Upper lobe of left lung (tissue), 6 donors: ENCODE results near the gene EXTL2. TPM values are rescaled to one million over a fixed set of nuclear protein-coding genes. Genes with fewer than 3 reads are reported as not detected.

ENCODE experiments used
- ATAC-seq, 2 donors: fragments of 200-7000 bp; cut with Tn5 transposase; one replicate each; pipeline ENCODE4 v1.9.1; 2022; ENCODE audit warnings: mild to moderate bottlenecking in 2 of 2, moderate library complexity in 2 of 2; ENCODE audit not compliant: low FRiP score in 2 of 2
- DNase-seq, 2 donors: peaks; one replicate each; pipeline ENCODE4 v3.0.0-alpha.2; 2019 to 2020
- H3K27ac ChIP-seq, 4 donors: fragments of 200-600 bp; sonication (generic); one replicate each; pipeline ENCODE4 v1.5.1; 2016 to 2019
- H3K27me3 ChIP-seq, 4 donors: fragments of 200-600 bp; sonication (generic); one replicate each; pipeline ENCODE4 v1.5.1; 2017 to 2019
- H3K36me3 ChIP-seq, 4 donors: fragments of 200-600 bp; sonication (generic); one replicate each; pipeline ENCODE4 v1.5.1; 2016 to 2019
- H3K4me1 ChIP-seq, 4 donors: fragments of 200-600 bp; sonication (generic); one replicate each; pipeline ENCODE4 v1.5.1; 2018 to 2019
- H3K4me3 ChIP-seq, 4 donors: fragments of 200-600 bp; sonication (generic); one replicate each; pipeline ENCODE4 v1.5.1; 2017 to 2019; ENCODE audit warnings: mild to moderate bottlenecking in 2 of 4, moderate library complexity in 1 of 4
- H3K9me3 ChIP-seq, 4 donors: fragments of 200-600 bp; sonication (generic); one replicate each; pipeline ENCODE4 v1.5.1; 2018 to 2019
- CTCF ChIP-seq, 6 experiments: fragments of 450-650 bp in 4 of 6; fragments of 200-600 bp in 2 of 6; sonication (generic) in 2 of 6; IDR thresholded peaks; one replicate each; pipeline ENCODE4 v1.5.1; 2016 to 2019; ENCODE audit warnings: antibody characterized with exemption in 6 of 6
- EP300 ChIP-seq, 4 donors: sonication (generic); formaldehyde crosslinking; IDR thresholded peaks; one replicate each; pipeline ENCODE4 v1.5.1; 2017; ENCODE audit warnings: antibody characterized with exemption in 4 of 4, control low read depth in 2 of 4
- POLR2A ChIP-seq, 4 donors: fragments of 450-650 bp; IDR thresholded peaks; one replicate each; pipeline ENCODE4 v1.5.1; 2016 to 2017; ENCODE audit warnings: antibody characterized with exemption in 4 of 4, mild to moderate bottlenecking in 2 of 4
- POLR2AphosphoS5 ChIP-seq, 2 donors: sonication (generic); formaldehyde crosslinking; IDR thresholded peaks; one replicate each; pipeline ENCODE4 v1.5.1; 2017; ENCODE audit warnings: antibody characterized with exemption in 2 of 2
- WGBS, 2 donors: methylation state at CpG; one replicate each; pipeline ENCODE4 v1.1.5; 2017 to 2018; 5-methylcytosine and 5-hydroxymethylcytosine counted together
- total RNA-seq, 6 donors: library from RNA; depleted of rRNA in 4 of 6; stranded (reverse); fragments of >200 nt in 4 of 6; gene quantifications; one replicate each; pipeline versions ENCODE4 v1.1.0 to v1.2.1, GENCODE V29; 2016 to 2021
- donor health status: DM: no; HTN: no; CAD: no; lungs with moderate emphysema.
- donor health status: DM: no; HTN: yes; CAD: no; lungs with severe emphysema.

The EXTL2 gene
- total RNA-seq, 6 donors from 2014 or later = 5.2 to 15.3 (median 8.1) TPM

- no peak for TF ChIP-seq CTCF (IDR thresholded peaks at IDR 0.05)
- no peak for TF ChIP-seq EP300 (IDR thresholded peaks at IDR 0.05)
- TF ChIP-seq POLR2A (IDR thresholded peaks at IDR 0.05) = no peak
- no peak for TF ChIP-seq POLR2AphosphoS5 (IDR thresholded peaks at IDR 0.05)
- Histone ChIP-seq H3K27me3 (no peaks in the 10 kb centered on the region), H3K36me3 (peaks cover 25 to 96% (median 38%) of the 10 kb centered on the region in 4 donors), H3K4me1 (no peaks in the 10 kb centered on the region), H3K9me3 (no peaks in the 10 kb centered on the region), H3K4me3 (no peak overlapping the region), H3K27ac (no peak overlapping the region)
- no peak for ATAC-seq
- DNase-seq = no peak
Observed at GRCh38 chr1:100912019-100912418, 17.4 kb upstream of the EXTL2 start.

- no peaks in the 10 kb centered on the region for H3K4me1 ChIP-seq
- no peak for DNase-seq
- no peak for ATAC-seq
- H3K27ac ChIP-seq = no peak overlapping the region
- no peak for TF ChIP-seq POLR2AphosphoS5 (IDR thresholded peaks at IDR 0.05)
- no peak for TF ChIP-seq CTCF (IDR thresholded peaks at IDR 0.05)
- no peak for TF ChIP-seq POLR2A (IDR thresholded peaks at IDR 0.05)
- no peak for TF ChIP-seq EP300 (IDR thresholded peaks at IDR 0.05)
- no peaks in the 10 kb centered on the region for H3K27me3 ChIP-seq
- peaks cover 16 to 86% (median 33%) of the 10 kb centered on the region in 4 donors for H3K36me3 ChIP-seq
- H3K4me3 ChIP-seq = no peak overlapping the region
- no peaks in the 10 kb centered on the region for H3K9me3 ChIP-seq
Observed at GRCh38 chr1:100909018-100909417, 14.4 kb upstream of the EXTL2 start.

GRCh38 chr1:100907887-100908286 is 13.2 kb upstream of the EXTL2 start:
- no peaks in the 10 kb centered on the region for H3K4me1 ChIP-seq
- peaks cover 13 to 75% (median 26%) of the 10 kb centered on the region in 4 donors for H3K36me3 ChIP-seq
- no peak for TF ChIP-seq CTCF (IDR thresholded peaks at IDR 0.05)
- no peak for TF ChIP-seq POLR2A (IDR thresholded peaks at IDR 0.05)
- TF ChIP-seq EP300 (IDR thresholded peaks at IDR 0.05) = no peak
- TF ChIP-seq POLR2AphosphoS5 (IDR thresholded peaks at IDR 0.05) = no peak
- no peak overlapping the region for H3K4me3 ChIP-seq
- WGBS, 2 donors = 79 to 98% methylated on average over 1 of the region's 1 CpG
- no peak overlapping the region for H3K27ac ChIP-seq
- H3K27me3 ChIP-seq = no peaks in the 10 kb centered on the region
- DNase-seq = no peak
- no peaks in the 10 kb centered on the region for H3K9me3 ChIP-seq
- no peak for ATAC-seq

GRCh38 chr1:100905181-100905580 is 10.5 kb upstream of the EXTL2 start:
- TF ChIP-seq EP300 (IDR thresholded peaks at IDR 0.05) (no peak), POLR2A (IDR thresholded peaks at IDR 0.05) (no peak), POLR2AphosphoS5 (IDR thresholded peaks at IDR 0.05) (no peak), CTCF (IDR thresholded peaks at IDR 0.05) (no peak)
- 94 to 96% methylated on average over 3 of the region's 3 CpGs for WGBS, 2 donors
- ATAC-seq = no peak

GRCh38 chr1:100904528-100904927 is 9.9 kb upstream of the EXTL2 start:
- Histone ChIP-seq H3K4me1 (no peaks in the 10 kb centered on the region), H3K27ac (no peak overlapping the region), H3K27me3 (no peaks in the 10 kb centered on the region), H3K36me3 (peaks cover 6 to 71% (median 16%) of the 10 kb centered on the region in 4 donors), H3K4me3 (no peak overlapping the region), H3K9me3 (no peaks in the 10 kb centered on the region)
- ATAC-seq = no peak
- TF ChIP-seq POLR2A (IDR thresholded peaks at IDR 0.05) = no peak
- no peak for TF ChIP-seq POLR2AphosphoS5 (IDR thresholded peaks at IDR 0.05)
- no peak for TF ChIP-seq CTCF (IDR thresholded peaks at IDR 0.05)
- no peak for TF ChIP-seq EP300 (IDR thresholded peaks at IDR 0.05)
- 97 to 100% methylated on average over 2 of the region's 2 CpGs for WGBS, 2 donors
- DNase-seq = no peak

More at GRCh38 chr1:100905181-100905580, 10.5 kb upstream of the EXTL2 start:
- no peak overlapping the region for H3K27ac ChIP-seq
- H3K4me1 ChIP-seq = no peaks in the 10 kb centered on the region
- H3K4me3 ChIP-seq = no peak overlapping the region
- no peaks in the 10 kb centered on the region for H3K9me3 ChIP-seq
- H3K27me3 ChIP-seq = no peaks in the 10 kb centered on the region
- H3K36me3 ChIP-seq = peaks cover 9 to 71% (median 15%) of the 10 kb centered on the region in 4 donors
- no peak for DNase-seq
